ENCODE measurements around the gene CADM1.

Gene CADM1

DNA sequence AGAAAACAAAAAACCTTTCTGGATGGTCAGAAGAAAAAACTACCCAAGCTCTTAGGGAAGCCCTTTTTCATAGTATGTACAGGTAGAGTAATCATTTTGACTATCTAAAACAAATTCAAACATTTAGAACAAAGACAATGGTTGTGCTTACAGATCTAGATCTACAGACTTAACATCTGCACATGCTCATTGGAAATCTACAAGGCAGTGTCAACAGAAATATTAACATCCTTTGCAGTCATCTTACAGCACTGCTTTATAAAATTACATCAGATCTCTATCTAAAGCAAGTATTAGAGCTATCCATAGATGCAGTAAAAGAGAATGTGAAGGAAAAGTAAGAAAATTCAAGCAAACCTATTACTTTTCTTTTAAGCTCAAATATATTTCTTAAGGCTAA is 110.3 kb downstream of the CADM1 start:
- DNase-seq, result no peak

DNA sequence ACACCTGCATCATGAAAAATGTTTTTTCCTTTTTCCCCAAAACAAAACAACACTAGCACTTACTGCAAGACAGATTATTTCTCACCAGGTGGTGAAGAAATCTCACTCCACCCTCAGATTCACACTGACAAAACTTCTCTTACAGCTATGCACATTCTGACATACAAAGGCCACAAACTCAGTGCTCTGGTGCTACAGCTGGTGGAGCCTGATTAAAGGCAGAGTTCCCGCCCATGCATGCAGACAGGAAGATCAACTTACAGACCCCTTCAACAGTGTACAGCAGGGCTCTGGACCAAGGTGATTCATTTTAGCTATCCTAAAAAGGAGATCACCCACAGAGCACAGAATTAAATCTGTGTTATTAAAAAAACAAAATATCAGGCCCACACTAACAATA is 112.6 kb downstream of the CADM1 start:
- DNase-seq, result peak; percentile 25

- DNase-seq, result no peak
These were observed 113.1 kb downstream of the CADM1 start for GRCh38 chr11:115391160-115391559.

DNA sequence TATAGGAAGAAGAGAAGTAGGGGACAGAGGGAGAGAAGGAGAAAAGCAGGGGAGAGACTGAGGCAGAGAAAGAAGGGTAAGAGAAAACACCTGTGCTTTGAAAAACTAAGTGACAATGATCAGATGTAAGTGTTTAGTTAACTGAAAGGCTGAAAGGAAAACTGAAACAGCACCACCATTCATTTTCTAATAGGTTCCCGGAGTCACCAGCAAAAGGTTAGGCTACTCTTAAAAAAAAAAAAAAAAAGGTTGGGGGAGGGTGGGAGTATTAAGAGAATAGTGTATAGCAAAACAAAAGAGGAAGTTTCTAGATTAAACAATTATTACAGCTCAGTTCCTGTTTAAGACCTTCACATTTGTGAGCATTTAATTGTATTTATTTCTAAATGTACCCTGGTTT is 113.8 kb downstream of the CADM1 start:
- DNase-seq, result no peak

GRCh38 chr11:115389790-115390189 is 114.4 kb downstream of the CADM1 start:
- DNase-seq, result no peak

DNA sequence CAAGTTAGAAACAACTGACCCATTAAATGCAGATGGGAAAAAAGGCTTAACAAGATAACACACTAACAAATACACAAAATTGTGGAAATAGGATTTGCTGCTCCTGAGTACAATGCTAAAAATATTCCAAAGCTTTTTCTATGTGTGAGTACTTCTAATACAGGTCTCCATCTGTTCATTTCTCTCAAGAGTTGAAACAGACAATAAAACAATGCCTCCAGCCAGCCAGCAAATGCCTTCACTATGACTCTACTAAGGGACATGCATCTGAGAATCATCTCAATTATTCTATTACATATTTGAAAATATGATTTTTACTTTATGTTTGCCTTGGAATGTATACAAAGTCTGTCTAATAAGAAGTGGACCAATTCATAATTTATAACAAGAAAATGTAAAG is 119.0 kb downstream of the CADM1 start:
- DNase-seq, result no peak

DNA sequence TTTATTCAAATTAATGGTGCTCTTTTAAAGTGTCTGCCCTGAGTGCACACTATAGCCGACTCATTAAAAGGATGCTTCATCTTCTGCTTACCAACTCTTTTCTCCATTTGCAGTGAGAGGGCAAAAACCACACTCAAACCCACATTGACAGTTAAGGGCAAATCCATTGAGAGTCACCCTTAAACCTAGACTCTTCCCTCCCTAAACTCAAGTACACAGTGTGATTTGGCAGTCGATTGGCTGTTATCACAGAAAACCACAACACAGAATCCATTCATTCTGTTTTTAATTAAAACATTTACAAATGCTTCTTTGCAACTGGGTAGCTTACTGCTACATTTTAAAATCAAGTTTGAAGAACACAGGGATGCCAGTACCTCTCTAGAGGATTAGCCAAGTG is 120.0 kb downstream of the CADM1 start:
- DNase-seq, result no peak

DNA sequence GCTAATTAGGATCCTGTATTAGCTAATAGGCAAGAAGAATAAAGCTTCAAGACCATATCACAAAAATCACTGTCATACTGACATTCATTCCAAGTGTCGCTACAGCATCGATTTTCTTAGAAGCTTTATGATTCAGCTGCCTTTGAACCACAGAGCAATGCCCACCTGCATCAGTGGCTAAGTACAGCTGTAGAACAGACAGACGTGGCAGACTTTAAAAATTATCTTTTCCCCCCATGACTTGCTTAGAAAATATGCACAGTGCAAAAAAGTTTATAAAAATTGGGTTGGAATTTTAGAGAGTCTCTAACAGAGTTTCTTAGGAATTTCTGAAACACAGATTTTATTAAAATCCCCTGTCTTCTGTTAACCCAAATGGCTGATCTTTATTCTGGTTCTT is 120.8 kb downstream of the CADM1 start:
- no peak for DNase-seq

DNA sequence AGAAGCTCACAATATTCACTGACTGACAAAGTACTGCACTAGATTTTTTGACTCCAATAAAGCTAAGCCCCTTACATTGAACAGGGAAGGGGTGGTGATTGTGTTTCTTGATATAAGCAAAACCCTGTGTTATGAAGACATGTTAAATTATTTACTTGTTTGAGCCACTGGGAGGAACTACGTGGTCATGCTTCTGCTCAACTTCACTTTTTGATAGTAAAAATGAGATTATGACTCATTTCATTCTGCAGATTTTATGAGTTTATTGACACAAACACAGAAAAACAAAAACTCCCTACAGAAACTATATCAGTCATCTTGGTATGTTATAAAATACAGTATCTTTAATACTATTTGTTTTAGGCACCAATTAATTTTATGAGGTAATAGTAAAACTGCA is 124.7 kb downstream of the CADM1 start:
- DNase-seq, result no peak

DNA sequence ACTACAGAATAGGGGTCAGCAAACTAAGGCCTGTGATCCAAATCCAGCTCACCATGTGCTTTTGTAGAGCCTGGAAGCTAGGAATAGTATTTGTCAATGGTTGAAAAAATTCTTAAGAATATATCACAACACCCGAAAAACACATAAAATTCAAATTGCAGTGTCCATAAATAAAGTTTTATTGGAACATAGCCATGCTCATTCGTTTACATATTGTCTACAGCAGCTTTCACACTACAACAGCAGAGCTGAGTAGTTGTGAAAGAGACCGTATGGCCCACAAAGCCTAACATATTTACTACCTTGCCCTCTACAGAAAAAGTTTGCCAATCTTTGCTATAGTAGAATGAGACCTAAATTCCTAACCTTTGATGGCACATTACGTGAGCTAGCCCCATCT is 125.7 kb downstream of the CADM1 start:
- DNase-seq, result no peak

GRCh38 chr11:115377882-115378296 is 126.3 kb downstream of the CADM1 start:
- DNase-seq, result no peak

- no peak for DNase-seq
These were observed 135.6 kb downstream of the CADM1 start for GRCh38 chr11:115368616-115369015.

DNA sequence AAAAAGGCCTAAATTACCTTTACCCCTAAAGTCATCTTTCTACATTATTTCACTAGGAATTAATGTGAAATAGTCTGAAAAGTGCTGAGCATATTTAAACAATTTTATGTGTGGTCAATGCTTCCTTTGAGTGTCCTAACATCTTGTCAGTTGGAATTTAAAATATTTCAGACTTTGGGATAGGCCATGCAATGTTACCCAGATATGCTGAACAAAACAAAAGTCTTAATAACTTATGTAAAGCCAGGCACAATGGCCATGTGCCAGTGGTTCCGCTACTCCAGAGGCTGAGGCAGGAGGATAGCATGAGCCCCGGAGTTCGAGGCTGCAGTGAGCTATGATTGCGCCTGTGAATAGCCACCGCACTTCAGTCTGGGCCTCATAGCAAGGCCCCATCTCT is 137.4 kb downstream of the CADM1 start:
- no peak for DNase-seq

DNA sequence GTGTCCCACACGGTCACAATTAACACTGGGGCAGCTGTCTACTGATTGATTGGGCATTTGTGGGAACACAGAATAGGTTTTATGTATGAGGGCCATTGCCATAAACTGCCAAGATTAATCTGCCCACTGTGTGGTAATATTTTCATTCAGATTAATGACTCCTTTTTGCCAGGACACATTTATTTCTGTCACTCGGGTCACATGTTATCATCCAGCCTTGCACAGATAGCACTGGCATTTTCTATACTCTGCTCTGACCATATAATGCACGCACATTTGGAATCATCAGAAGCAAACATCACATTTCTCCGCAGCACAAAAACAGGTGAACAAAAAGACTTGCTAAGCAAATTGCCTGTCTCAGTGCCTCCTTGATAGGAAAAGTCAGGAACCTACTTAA is 138.3 kb downstream of the CADM1 start:
- DNase-seq, result no peak

DNA sequence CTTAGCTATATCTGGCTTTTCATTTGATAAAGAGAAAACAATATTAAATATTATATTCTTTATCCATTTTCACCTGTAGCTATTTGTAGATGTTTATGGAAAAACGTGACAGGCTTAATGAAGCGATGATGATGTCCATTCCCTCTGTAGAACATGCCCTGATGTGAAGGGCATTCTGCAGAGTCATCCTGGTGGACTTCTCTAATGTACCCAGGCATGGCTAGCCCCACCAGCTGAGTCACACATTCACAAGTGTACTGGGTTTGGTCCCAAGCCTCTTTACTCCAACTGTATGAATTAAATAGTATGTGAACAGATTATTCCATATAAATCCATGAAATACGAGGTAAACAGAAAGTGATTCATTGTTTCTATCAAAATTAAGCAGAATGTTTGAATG is 139.3 kb downstream of the CADM1 start:
- no peak for DNase-seq

DNA sequence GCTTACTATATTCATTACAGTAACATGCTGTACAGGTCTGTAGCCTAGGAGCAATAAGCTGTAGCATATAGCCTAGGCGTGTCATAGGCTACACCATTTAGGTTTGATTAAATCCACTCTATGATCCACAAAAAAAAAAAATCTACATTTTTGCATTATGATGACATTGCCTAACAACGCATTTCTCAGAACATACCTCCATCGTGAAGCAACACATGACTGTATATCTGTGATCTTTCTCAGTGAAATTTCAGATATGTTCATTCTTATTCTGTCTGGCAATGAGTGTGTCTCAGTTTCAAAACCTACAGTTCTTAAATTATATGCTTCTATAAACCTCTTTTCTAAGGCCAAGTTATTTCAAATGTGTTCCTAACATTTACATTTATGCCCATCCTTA is 140.3 kb downstream of the CADM1 start:
- no peak for DNase-seq

GRCh38 chr11:115363426-115363825 is 140.8 kb downstream of the CADM1 start:
- no peak for DNase-seq

GRCh38 chr11:115362997-115363396 is 141.2 kb downstream of the CADM1 start:
- no peak for DNase-seq

- no peak for DNase-seq
These were observed 143.2 kb downstream of the CADM1 start for GRCh38 chr11:115361025-115361424.

DNA sequence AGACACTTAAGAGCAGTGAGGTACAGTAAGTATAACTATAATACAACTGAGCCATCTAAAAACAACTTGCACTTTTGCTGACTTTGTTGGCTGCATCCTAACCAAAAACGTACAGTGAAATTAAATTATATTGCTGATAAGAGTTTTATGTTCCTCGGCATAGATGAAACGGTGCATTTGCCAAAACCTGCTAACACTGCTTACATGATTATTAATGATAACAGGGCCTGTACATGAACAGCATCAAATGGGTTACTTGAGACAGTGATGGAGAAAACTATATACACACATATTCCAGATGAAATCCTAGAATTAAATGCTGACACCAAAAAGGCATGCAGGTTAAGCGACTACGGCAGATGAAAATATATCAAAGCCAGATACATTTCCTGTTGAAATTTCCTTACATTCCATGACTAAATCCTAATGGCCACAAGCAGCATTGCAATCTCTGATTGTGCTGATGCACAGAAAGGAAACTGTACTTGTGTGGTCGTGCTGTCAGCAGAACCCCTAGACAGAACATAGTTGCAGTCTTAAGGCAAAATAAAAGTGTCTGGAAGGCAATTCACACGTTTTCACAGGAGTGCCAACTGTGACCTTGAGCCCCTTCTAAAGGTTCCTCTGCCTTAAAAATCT is 143.9 kb downstream of the CADM1 start:
- DNase-seq, result no peak

GRCh38 chr11:115357066-115357465 is 147.1 kb downstream of the CADM1 start:
- no peak for DNase-seq

DNA sequence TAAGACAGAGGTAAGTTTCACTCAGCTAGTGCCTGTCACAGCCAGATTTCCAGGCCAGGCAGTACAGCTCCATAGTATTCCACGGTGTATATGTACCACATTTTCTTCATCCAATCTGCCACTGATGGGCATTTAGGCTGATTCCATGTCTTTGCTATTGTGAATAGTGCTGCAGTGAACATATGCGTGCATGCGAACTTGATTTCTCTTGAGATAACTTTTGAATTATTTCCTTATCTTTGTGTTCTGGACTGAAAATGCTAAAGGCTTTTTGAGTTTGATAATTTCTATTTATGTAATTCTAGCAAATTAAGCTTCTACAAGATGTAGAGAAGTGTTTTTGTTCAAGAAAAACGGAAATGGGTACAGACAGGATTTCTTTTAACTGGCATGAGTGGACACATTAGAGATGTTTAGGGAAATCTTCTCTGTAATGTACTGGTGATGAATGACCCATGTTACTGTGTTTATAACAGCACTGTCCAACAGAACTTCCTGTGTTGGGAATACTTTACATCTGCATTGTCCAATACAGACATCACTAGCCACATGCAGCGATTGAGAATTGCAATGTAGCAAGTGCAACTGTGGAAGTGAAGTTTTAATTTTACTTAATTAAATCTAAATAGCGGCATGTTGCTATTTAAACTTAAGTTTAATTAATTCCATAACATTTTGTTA is 151.3 kb downstream of the CADM1 start:
- DNase-seq, result no peak

DNA sequence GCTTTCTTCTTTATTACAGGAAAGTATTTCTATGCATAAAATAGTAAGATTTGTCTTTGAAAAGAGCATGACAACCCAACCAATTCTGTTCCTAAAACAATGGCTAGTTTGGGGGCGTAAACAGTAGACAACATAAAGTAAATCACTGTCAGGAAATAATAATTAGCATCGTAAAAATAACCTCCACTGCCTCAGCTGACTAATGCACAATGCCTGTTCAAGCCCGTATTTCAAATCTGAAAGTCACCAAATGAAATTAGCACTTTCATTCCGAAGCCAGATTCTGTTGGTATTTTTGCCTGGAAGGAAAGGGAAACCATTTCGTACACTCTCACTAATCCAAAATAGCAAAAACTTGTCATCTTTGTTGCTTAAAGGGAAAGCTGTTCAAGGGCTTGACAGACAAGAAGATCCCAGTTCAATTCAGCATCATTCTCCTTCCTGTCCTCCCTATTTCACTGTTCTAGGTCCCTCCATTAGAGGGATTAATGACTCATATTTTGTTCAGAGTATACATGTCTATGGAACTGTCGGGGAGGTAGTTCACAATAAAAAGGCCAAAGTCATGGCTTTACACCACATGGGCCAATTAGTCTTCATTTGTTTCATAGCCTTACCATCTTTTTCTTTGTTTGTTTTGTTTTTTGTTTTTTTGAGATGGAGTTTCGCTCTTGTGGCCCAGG is 154.7 kb downstream of the CADM1 start:
- no peak for DNase-seq

DNA sequence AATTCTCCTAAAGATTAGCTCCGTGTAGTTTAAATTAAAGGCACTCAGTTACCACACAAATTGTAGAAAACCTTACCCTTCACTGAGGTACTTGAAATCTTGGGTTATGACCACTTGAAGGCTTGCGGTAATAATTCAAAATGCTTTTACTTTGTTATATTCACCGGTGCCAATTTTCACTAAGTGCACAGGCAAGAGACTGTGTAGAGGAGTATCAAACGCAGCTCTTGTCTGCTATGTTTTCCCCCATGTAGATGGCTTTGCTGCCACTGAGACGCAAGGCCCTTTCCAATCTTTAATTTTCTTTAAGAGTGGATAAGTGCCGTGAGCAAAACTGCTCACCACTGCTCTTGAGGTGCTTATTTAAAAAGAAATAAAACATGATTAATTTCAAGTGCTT is 155.8 kb downstream of the CADM1 start:
- no peak for DNase-seq

DNA sequence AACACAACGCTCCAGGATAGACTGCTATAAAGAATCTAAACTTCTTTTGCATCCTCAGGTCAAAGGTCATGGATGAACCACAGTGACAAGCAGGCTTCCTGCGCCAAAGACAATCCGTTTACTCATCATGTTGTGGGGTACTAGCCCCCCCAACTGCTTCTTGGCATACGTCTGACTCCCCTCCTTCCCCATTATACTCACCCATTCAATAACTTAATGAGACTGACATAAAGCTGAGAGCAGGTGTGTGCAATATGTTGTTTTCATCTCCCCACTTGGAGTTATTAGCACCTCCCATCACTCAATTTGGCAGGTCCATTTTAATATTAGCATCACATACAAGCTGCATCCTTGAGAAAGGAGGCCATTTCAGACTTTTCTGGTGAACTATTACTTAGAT is 157.1 kb downstream of the CADM1 start:
- no peak for DNase-seq

Data from NCI-H2029 (cell line).